Measurements from ENCODE around the gene VDAC1.

GRCh38 chr5:133985540-133986180, 19.1 kb downstream of the VDAC1 start:
- TF ChIP-seq YY1 (IDR thresholded peaks at IDR 0.05; ENCODE audit: low read depth) (no peak), NFIC (IDR thresholded peaks at IDR 0.05) (no peak), CEBPB (IDR thresholded peaks at IDR 0.05) (no peak), FOXM1 (IDR thresholded peaks at IDR 0.05; ENCODE audit: borderline replicate concordance, low read depth) (no peak), TAF1 (IDR thresholded peaks at IDR 0.05; ENCODE audit: low read depth) (no peak), EP300 (IDR thresholded peaks at IDR 0.05; ENCODE audit: borderline replicate concordance) (no peak), MAX (IDR thresholded peaks at IDR 0.05) (no peak)
